ENCODE data around the gene CYB561D2. TPM values are rescaled to one million over a fixed set of nuclear protein-coding genes. Genes with fewer than 3 reads are reported as not detected.

CYB561D2 gene
- total RNA-seq, 1 experiment from 2014 or later, result 19.3 TPM

DNA sequence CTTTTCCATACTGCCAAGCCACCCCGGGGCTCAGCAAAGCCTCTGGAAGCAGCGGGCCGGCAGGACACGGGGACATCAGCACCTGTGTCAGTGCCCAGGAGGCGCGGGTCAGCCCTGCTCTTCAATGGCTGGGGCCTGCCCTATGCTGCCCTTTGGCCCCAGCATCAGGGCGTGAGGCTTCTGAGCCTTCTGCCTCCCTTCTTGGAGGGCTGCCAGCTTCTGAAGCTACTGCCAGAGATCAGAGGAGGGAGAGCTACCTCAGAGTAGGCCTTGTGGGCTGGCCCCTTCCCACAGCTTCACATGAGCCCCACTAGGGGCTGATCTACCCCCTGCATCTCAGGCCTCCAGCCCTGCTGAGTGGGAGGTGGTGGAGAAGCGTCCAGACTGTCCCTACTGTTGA lies 21.7 kb downstream of the CYB561D2 start:
- no peaks in the 10 kb centered on the region for H3K36me3 ChIP-seq (ENCODE audit: low read depth)
- no peak overlapping the region for H3K4me2 ChIP-seq
- H2AFZ ChIP-seq, result no peak overlapping the region
- no peaks in the 10 kb centered on the region for H3K9me2 ChIP-seq (ENCODE audit: insufficient read depth)
- no peak overlapping the region for H3K27ac ChIP-seq
- DNase-seq, result no peak
- peaks cover 32% of the 10 kb centered on the region for H3K27me3 ChIP-seq (ENCODE audit: insufficient read depth, low read depth)
- CTCF ChIA-PET, result no interaction called here
- H3K4me1 ChIP-seq (replicated peaks; ENCODE audit: insufficient read depth), result no peaks in the 10 kb centered on the region
- no peak overlapping the region for H3K4me3 ChIP-seq
- H4K20me1 ChIP-seq (ENCODE audit: insufficient read depth), result no peaks in the 10 kb centered on the region
- TF ChIP-seq, protein P1, sequence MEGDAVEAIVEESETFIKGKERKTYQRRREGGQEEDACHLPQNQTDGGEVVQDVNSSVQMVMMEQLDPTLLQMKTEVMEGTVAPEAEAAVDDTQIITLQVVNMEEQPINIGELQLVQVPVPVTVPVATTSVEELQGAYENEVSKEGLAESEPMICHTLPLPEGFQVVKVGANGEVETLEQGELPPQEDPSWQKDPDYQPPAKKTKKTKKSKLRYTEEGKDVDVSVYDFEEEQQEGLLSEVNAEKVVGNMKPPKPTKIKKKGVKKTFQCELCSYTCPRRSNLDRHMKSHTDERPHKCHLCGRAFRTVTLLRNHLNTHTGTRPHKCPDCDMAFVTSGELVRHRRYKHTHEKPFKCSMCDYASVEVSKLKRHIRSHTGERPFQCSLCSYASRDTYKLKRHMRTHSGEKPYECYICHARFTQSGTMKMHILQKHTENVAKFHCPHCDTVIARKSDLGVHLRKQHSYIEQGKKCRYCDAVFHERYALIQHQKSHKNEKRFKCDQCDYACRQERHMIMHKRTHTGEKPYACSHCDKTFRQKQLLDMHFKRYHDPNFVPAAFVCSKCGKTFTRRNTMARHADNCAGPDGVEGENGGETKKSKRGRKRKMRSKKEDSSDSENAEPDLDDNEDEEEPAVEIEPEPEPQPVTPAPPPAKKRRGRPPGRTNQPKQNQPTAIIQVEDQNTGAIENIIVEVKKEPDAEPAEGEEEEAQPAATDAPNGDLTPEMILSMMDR (conservative IDR thresholded peaks at IDR 0.05), result no peak
- TF ChIP-seq EZH2 (IDR thresholded peaks at IDR 0.05; ENCODE audit: low read depth), result no peak
- H3K79me2 ChIP-seq (ENCODE audit: low read depth), result no peaks in the 10 kb centered on the region
- POLR2A ChIA-PET (ENCODE audit: unreplicated experiment), result no interaction called here
- no TSS peak for BruUV-seq (replicated peaks)
- no peaks in the 10 kb centered on the region for H3F3A ChIP-seq (ENCODE audit: insufficient read depth, low read depth)
- intact Hi-C loops (cut with micrococcal nuclease; ENCODE audit: unreplicated experiment), result no loop called here
- no peaks in the 10 kb centered on the region for H3K9me3 ChIP-seq (ENCODE audit: insufficient read depth, low read depth)

DNA sequence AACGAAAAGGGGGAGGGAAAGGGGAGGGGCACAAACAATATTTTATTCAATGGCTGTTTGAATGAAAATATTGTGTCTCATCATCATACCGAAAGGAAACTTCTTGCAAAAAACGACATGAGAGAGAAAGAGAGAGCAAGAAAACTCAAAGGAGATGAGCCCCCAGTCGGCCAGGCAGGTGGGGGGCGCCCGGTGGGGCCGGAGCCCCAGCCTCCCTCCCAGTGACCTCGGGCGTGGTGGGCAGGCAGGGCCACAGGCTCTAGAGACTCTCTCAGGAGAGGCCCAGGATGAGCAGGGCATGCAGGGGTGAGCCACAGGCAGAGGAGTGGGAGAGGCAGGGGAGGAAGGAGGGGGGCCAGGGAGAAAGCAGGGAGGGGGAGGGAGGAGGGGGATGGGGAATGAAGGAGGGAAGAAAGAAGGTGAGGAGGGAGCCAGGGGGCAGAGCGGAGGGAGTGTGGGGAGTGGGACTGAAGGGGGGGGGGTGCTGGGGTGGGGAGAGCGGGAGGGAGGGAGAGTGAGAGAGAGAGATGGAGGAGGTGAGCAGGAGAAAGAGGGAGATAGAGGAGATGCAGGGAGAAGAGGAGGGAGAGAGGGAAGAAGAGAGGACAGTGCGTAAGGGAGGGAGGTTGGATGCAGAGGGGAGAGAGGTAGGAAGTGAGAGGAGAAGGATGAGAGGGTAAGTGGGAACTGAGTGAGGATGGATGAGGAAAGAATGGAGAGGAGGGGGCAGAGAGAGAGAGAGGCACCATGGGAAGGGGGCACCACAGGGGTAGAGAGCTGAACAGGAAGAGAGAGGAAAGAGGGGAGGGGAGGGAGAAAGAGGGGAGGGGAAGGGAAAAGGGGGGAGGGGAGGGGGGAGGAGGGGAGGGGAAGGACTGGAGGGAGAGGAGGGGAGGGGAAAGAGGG lies 22.7 kb downstream of the CYB561D2 start:
- Histone ChIP-seq H3K27me3 (ENCODE audit: insufficient read depth, low read depth) (peaks cover 32% of the 10 kb centered on the region), H3K36me3 (ENCODE audit: low read depth) (no peaks in the 10 kb centered on the region), H2AFZ (no peak overlapping the region), H4K20me1 (ENCODE audit: insufficient read depth) (no peaks in the 10 kb centered on the region), H3F3A (ENCODE audit: insufficient read depth, low read depth) (no peaks in the 10 kb centered on the region), H3K79me2 (ENCODE audit: low read depth) (no peaks in the 10 kb centered on the region), H3K9me3 (ENCODE audit: insufficient read depth, low read depth) (no peaks in the 10 kb centered on the region), H3K27ac (no peak overlapping the region), H3K4me1 (replicated peaks; ENCODE audit: insufficient read depth) (no peaks in the 10 kb centered on the region), H3K9me2 (ENCODE audit: insufficient read depth) (no peaks in the 10 kb centered on the region), H3K4me2 (no peak overlapping the region), H3K4me3 (no peak overlapping the region)
- POLR2A ChIA-PET (ENCODE audit: unreplicated experiment), result no interaction called here
- CTCF ChIA-PET, result no interaction called here
- BruUV-seq (replicated peaks), result no TSS peak
- DNase-seq, result no peak
- TF ChIP-seq EZH2 (IDR thresholded peaks at IDR 0.05; ENCODE audit: low read depth), result no peak
- TF ChIP-seq, protein P1 (conservative IDR thresholded peaks at IDR 0.05), result no peak
- intact Hi-C loops (cut with micrococcal nuclease; ENCODE audit: unreplicated experiment), result no loop called here

DNA sequence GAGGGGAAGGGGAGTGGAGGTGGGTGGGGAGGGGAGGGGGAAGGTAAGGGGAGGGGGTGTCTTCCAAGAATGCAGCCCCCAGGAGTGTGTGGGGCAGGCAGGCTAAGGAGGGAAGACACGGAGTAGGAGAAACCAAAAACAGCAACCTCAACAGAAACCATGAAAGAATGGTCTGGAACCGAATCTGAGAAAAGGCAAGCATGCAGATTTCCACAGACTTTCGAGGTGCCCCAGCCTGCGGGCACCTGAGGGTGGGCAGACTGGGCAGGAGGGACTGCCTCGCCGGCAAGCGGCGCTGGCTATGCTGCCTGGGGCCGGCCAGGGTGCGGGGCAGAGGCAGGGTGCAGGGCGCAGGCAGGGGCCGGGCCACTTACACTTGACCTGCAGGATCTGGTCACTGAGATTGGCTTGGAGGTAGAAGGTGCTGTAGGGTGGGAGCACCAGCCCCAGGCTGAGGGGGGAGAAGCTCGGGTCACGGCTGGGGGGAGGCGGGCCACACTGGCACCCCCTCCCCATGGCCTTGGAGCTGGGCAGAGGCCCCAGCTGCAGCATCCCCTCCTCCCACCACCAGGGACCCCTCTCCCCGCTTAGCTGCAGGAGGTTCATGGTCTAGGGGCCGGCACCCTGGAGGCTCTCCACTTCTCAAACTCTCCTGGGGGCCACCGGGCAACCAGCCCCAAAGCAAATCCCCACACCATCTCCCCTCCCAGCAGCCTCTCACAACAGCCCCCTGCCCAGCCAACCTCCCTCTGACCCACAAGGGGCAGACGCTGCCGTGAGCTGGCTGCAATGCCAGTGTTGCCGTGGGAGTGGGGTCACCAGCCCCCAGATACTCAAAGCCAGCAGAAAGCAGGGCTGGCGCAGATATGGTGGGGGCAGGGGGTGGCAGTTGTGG lies 23.9 kb downstream of the CYB561D2 start:
- POLR2A ChIA-PET (ENCODE audit: unreplicated experiment), result no interaction called here
- intact Hi-C loops (cut with micrococcal nuclease; ENCODE audit: unreplicated experiment), result no loop called here

More for the DNA sequence above, 23.9 kb downstream of the CYB561D2 start:
- no TSS peak for BruUV-seq (replicated peaks)
- no peak overlapping the region for H3K4me3 ChIP-seq
- H3K79me2 ChIP-seq (ENCODE audit: low read depth), result no peaks in the 10 kb centered on the region
- no peaks in the 10 kb centered on the region for H3K9me2 ChIP-seq (ENCODE audit: insufficient read depth)
- no peaks in the 10 kb centered on the region for H4K20me1 ChIP-seq (ENCODE audit: insufficient read depth)
- H3K4me1 ChIP-seq (replicated peaks; ENCODE audit: insufficient read depth), result no peaks in the 10 kb centered on the region
- CTCF ChIA-PET, result no interaction called here
- no peaks in the 10 kb centered on the region for H3K36me3 ChIP-seq (ENCODE audit: low read depth)
- DNase-seq, result no peak
- no peaks in the 10 kb centered on the region for H3K9me3 ChIP-seq (ENCODE audit: insufficient read depth, low read depth)
- no peaks in the 10 kb centered on the region for H3F3A ChIP-seq (ENCODE audit: insufficient read depth, low read depth)
- TF ChIP-seq EZH2 (IDR thresholded peaks at IDR 0.05; ENCODE audit: low read depth), result no peak
- TF ChIP-seq, protein P1 (conservative IDR thresholded peaks at IDR 0.05), result no peak
- H2AFZ ChIP-seq, result no peak overlapping the region
- no peak overlapping the region for H3K27ac ChIP-seq
- peaks cover 22% of the 10 kb centered on the region for H3K27me3 ChIP-seq (ENCODE audit: insufficient read depth, low read depth)
- H3K4me2 ChIP-seq, result no peak overlapping the region

Measured in PC-9 (cell line).